NCI-H446 (cell line): Measurements from ENCODE around the gene CSNK1A1.
"Not testable (repeated sequence)": the region's sequence is repeated elsewhere in the genome, so short reads cannot be mapped to it uniquely, and the experiment has no call there.

ENCODE experiments used
- DNase-seq, 2 experiments: peaks; one replicate each; lab custom pipeline; 2025; lab: John Stamatoyannopoulos, UW

Gene CSNK1A1

DNA sequence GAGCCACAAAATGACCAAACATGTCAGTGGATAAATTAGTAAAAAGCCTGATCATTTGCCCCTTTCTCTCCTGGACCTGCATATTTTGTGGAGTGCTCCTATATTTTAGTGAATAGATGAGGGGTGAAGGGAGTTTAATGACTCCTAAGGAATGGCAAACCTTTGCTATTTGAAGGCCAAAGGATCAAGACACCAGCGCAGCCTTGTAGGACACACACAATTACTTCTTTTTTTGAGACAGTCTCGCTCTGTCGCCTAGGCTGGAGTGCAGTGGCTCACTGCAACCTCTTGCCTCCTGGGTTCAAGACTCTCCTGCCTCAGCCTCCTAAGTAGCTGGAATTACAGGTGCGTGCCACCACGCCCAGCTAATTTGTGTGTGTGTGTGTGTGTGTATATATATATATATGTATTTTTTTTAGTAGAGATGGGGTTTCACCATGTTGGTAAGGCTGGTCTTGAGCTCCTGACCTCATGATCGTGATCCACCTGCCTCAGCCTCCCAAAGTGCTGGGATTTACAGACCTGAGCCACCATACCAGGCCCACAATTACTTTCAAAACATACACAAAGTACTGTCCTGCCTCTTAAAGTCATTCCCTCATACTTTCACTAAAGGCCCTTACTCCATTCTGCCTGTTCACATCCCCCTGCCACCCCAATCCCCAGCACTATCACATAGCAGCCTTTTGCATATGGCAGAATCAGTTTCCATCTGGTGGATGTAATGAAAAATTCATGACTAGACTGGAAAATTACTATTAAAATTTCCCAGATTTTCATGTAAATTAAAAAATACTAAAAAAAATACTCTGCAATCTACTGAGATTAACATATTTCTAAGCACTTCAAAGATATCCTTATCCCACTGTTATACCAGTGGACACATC lies 60.4 kb downstream of the CSNK1A1 start:
- DNase-seq, result no peak

DNA sequence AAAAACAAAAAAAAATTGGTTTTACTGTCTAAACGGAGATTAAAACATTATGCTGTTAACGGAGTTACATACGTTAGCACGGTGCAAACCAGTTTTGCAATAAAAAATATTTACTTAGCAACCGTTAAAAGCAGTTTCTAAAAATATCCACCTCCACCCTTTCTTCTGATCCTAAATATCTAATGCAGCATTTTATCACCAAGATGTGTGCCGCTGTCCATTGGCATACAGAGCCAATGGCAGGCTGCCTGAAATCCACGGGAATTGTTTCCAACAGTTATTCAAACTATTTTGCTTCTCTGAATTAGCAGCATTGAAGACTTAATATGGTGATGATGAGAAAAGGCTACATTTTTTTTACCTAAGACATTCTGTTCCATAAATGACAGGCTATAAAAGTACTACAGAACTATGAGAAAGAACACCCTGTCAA lies 61.6 kb downstream of the CSNK1A1 start:
- no peak for DNase-seq

DNA sequence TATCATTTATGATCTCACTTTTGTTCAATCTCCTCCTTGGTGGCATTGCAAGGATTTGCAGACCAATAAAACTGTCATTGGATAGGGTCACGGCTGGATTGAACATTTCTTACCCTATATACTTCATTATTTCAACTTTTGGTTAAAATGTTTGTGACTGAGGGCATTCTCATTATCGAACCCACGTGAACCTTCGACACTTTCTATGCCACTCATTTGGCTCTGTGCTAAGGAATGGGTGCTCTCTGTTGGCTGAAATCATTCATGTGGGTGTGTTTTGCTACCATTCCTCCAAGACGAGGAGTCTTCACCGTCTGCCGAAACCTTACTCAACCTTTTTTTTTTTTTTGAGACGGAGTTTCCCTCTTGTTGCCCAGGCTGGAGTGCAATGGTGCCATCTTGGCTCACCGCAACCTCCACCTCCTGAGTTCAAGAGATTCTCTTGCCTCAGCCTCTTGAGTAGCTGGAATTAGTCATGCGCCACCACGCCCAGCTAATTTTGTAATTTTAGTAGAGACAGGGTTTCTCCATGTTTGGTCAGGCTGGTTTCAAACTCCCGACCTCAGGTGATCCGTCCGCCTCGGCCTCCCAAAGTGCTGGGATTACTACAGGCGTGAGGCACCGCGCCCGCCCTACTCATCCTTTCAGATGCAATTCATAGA lies 62.5 kb downstream of the CSNK1A1 start:
- DNase-seq, result no peak

DNA sequence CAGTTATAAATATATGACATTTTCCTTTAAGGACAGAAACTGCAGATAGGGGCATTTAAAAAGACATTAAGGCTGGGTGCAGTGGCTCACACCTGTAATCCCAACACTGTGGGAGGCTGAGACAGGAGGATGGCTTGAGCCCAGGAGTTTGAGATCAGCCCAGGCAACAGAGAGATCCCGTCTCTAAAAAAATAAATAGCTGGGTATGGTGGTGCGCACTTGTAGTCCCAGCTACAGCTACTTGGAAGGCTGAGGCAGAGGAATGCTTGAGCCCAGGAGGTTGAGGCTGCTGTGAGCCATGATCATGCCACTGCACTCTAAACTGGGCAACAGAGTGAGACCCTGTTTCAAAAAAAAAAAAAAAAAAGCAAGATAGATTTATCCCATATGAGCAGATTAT lies 63.6 kb downstream of the CSNK1A1 start:
- DNase-seq, result no peak

DNA sequence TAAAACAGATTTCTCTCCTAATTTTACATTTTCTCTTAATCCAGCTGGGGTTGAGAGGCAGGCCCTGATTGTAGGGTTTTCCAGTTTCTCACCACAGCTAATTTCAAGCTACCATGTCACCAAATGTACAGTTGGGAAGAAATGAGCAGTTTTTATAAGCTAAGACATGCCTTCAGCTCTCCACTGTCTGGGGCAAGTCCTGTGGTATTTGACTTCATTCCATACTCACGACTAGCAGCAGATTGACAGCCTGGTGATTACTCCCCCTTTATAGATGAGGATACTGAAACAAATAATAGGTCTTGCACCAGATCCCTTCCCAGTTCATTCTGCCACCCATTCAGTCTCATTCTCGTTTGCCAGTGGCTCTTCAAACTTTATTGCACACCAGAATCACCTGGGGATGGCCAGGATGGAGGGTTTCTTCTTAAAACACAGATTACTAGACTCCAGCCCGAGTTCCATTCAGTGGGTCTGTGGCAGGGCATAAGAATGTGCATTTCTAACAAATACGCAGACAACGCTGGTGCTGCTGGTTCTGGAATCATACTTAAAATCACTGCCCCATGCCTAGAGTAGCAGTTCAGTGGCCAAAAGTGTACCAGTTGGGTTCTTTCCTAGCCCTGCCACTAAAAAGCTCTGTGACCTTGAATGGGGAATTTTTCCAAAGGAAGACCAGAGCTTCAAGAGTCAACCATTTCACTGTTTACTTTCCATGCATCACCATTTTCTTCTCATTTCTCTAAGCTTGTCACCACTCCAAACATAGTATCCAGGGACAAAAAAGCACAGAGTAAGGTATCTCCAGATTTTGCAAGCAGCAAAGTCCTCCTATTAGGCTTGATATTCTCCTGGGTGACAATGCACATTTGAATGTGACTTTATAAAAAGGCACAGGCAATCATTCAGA lies 64.3 kb downstream of the CSNK1A1 start:
- peak in 1 of 2 experiments; percentile 29 for DNase-seq

DNA sequence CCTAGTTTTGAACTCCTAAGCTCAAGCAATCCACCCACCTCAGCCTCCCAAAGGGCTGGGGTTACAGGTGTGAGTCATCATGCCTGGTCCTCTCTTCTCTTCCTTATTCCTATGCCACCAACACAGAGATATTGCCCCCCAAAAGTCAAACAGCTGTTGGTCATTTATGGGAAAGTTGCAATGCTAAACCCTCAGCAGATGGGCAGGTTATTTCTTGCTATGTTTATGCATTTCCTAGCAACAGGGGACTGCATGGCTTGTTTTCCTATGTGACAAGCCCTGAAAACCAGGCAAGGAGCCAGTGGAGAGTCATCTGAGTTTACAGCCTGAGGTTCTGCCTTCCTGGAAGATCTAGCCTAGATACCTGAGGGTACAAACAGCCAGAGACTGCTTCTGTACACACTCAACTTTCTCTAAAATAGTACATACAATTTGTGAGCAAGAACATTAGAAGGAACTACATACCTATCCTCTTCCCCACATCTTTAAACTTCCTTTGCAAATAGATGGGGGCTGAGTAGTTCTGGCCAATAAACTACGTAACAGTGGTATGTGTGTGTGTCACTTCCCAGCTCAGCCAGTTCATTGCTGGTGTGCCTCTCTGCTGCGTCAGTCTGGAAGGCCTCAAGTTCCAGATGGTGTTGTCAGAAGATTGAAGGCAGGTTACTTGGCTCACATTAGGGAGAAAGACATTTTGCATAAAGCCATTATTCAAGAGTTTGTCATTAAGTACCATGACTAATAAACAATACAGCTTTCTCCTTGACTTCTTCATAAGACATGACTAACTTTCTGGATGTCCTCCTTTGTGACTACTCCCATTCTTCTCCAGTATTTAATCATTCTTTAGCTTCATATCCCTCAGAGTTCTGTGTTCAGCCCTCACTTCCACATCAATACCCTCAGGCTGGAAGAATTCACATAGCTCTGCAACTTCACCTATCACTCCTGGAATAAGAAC lies 65.3 kb downstream of the CSNK1A1 start:
- peak; percentile 86 to 88 for DNase-seq

DNA sequence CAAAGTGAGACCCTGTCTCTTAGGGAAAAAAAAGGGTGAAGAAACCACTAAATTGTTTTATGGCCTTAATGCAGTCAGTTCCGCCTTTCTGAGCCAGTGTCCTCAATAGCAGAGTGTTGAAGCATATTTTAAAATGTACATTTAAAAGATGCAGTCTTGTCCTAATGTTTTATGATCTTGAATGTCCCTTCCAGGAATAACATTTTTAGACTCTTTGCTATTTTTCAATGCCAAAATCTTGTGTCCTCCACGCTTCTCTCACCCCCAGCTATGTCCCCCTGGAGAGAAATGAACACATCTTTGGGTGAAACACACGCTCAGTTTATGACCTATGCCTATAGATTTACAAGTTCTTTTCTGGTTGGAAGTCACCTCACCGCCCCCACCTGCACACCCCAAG lies 69.8 kb downstream of the CSNK1A1 start:
- no peak for DNase-seq

DNA sequence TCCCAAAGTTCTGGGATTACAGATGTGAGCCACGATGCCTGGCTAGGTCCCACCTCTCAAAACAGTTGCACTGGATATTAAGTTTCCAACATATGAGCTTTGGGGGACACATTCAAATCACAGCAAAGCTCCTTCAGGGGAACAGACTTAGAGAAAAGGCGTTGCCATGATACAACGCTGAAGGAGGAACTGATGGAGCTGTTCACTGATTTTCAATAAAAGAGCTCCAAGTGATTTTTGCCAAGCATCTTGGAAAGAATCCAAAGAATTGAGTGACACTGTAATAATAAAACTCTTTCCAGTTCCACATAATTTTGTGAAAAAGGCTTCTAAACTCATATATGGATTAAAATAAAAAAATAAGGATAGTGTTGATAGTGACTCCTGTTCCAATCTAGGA lies 72.5 kb downstream of the CSNK1A1 start:
- peak in 1 of 2 experiments; percentile 49 for DNase-seq

DNA sequence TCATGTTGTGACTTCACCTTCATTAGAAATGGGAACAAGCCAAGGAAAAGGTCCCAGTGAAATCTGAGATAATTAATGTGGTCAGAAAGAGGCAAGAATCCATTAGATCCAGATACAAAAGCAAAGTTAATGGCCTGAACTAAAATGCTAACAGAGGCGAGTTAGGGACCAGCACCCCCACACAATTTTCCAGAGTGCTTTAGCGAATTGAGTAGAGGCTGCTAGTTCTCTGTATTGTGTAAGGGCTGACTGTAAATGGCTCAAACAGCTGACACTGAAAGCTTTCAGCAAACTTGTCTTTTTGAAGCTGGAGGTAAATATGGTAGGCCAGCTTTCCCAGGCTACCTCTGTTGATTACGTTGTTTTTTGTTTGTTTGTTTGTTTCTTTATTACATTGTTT lies 75.5 kb downstream of the CSNK1A1 start:
- no peak for DNase-seq

DNA sequence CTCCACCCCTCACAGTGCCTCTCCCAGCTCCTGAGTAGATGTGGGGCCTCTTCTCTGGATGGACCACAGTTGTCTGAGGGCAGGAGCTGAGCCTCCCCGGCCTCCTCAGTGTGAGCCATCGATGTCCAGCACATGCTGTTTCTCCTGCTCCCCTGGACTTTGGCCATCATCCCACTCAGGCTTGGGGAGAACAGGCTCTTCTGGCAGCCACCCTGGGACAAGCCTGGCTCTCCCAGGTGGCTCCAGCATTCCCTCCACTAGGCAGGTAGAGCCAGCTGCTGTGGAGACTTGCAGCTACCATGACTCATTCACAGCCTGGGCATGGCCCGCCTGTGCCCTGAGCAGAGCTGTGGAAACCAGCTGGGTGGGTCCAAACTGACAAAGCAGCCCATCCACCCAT lies 77.0 kb downstream of the CSNK1A1 start:
- DNase-seq, result no peak

DNA sequence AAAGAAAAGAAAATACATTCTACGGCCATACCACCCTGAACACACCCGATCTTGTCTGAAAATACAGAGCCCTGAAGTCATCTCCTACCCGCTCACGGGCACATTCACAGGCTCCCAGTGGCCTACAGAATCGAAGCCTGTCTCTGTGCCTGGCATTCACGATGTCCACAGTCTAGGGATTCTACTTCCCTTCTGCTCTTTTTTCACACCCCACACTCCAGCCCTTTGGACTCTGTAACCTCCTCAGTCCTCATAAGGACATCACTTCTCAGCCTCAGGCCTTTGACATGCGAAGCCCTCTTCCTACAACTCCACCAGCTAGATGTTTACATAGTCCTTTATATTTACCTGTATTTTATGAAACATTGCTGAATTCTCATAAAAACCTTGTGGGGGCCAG lies 77.8 kb downstream of the CSNK1A1 start:
- DNase-seq, result no peak

DNA sequence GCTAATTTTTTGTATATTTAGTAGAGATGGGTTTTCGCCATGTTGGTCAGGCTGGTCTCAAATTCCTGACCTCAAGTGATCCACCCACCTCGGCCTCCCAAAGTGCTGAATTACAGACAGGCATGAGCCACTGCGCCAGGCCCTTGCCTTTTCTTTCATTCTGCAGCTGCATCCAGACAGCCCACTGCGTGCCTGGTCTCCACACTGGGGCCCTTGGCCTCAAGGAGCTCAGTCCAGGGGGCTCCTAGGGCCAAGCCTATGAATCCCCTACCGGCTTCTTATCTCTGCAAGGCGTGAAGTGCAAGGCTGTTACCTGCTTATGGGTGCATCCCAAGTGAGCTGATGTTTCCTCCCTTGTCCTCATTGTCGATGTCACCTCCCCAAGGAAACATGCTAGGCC lies 78.8 kb downstream of the CSNK1A1 start:
- no peak for DNase-seq

DNA sequence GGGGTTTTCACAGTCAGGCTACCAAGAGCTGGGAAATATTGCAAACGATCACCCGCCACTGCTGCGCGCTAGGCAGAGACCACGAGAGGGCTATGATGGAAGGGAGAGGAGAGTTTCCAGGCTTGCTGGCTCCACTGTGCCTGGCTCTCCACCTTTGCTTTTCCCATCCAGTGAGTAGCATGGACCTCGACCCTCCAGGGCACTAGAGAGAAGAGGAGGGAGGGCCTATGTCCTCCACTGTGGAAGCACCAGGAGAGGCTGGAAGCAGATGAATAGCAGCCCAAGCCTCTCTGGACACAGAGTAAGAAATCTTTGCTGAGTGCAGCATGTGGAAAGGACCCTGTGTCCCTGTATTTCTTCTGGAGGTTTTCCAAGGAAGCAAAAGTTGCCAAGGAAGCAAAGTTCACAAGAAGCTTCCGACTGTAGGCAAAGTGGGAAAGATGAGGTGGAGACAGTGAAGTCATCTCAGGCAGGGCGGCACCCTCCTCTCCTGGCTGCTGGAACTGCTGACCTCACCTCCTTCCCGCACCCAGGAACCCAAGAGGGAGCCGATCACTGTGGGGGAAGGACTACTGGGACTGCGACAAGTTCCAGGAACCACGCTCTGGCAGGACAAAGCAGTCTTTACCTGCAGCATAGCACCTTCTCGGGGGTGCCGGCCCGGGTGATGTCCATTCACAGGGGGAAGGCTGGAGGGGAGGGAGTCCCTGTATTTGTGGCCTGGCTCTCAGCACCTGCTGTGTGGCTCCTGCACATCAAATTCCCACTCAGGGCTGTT lies 79.6 kb downstream of the CSNK1A1 start:
- DNase-seq, result no peak

DNA sequence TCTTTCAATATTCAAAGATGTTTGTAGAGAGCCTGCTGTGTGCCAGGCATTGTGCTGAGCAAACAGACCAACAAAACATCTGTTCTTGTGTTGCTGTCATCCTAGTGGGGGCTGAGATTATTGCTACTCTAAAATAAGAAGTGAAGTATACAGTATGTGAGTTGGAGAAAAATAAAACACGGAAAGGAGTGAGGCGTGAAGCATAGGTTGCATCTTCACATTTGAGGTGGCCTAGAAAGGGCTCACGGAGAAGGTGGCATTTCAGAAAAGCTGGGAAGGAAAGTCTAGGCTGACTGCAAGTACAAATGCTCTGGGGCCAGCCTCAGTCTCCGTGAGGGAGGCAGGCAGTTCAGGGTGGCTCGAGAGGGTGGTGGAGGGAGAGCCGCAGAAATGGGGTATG lies 80.3 kb downstream of the CSNK1A1 start:
- no peak for DNase-seq

DNA sequence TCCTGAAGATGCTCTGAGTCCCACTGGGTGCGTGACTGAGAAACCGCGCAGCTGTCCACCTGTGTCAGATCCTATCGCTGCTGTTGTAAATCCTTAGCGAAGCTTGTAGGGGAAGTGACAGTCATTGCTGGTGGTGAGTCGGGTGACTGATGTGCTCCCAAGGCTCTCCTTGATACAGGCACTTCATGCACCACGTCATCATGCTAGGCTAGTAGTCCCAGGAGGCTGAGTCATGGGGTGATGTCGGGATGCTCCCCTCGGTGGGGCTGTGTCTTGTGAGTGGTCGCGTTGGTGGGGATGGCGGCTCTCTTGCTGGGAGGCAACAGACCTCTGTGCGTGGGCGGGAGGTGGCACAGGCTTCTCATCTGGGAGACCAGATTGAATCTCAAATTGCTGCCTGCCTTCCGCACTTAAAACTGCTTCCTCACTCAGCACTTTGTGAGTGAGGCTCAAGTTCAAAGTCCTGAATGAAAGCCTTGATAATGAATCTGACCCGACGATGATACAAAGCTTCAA lies 84.7 kb downstream of the CSNK1A1 start:
- DNase-seq, result no peak

DNA sequence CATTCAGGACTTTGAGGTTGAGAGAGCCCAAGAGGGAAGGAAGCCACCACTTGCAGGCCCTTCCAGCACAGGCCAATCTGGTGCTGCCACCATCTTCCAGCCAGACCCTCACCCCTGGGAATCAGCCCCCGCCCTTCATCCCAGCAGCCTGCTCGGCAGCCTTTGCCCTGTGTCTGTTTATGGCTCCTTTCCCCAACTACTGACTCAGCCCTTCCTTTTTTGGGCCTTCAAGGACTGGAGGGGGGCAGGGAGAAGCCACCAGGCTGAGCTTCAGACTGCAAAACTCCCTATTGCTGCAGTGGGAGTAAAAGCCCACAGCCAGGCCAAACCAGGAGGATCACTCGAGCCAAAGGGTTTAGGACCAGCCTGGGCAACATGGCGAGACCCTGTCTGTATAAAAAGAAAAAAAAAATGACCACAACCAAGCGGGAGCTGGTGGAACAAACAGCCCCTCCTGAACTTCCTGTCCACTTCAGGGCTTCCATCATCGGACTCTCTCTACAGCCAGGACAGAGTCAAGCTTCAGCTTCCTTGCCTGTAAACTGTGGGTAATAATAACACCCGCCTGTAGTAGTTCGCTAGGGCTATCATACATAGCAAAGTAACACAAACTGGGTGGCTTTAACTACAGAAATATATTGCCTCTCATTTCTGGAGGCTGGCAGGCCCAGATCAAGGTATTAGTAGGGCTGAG lies 86.3 kb downstream of the CSNK1A1 start:
- DNase-seq, result no peak

DNA sequence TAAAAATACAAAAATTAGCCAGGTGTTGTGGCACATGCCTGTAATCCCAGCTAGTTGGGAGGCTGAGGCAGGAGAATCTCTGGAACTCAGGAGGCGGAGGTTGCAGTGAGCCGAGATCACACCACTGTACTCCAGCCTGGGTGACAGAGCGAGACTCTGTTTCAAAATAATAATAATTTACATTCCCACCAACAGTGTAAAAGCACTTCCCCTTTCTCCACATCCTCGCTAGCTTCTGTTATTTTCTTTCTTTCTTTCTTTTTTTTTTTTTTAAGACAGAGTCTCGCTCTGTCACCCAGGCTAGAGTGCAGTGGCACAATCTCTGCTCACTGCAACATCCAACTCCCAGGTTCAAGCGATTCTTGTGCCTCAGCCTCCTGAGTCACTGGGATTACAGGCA lies 89.3 kb downstream of the CSNK1A1 start:
- DNase-seq, result not testable (repeated sequence)

DNA sequence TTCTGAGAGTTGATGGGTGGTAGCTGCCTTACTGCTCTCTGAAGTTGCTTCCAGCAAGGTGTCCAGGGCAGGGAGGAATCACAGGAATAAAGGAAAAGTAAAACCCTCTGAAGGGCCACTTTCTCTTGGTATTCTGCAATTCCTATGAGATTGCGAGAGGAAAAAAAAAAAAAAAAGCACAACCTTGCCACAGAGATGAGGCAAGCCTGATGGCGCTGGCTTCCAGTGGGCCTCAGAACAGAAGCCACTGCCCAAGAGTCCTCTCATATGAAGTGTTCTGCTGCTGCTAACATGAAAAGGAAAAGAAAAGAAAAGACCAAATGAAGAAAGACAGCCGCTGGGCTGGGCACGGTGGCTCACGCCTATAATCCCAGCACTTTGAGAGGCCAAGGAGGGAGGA lies 91.3 kb downstream of the CSNK1A1 start:
- no peak for DNase-seq

DNA sequence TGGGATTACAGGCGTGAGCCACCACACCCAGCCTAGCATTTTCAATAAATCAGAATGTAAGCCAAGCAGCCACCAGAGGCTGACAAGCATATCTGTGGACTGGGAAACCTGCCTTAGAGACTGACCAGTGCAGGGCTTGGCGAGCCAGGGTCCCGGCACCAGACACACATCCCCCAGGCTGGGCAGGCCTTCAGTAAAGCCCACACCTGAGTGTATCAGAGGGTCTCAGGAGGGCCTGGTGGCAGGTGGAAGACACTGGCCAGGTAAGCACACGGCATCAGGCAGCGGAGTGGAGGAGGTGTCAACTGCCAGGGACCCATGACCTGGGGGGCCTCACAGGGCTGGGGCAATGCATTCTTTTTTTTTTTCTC lies 93.9 kb downstream of the CSNK1A1 start:
- no peak for DNase-seq
